ENCODE measurements around the gene XYLT2. TPM values are rescaled to one million over a fixed set of nuclear protein-coding genes. Genes with fewer than 3 reads are reported as not detected.

The XYLT2 gene
- total and polyA plus RNA-seq, 2 experiments from 2014 or later = 18.3 to 26.8 TPM

DNA sequence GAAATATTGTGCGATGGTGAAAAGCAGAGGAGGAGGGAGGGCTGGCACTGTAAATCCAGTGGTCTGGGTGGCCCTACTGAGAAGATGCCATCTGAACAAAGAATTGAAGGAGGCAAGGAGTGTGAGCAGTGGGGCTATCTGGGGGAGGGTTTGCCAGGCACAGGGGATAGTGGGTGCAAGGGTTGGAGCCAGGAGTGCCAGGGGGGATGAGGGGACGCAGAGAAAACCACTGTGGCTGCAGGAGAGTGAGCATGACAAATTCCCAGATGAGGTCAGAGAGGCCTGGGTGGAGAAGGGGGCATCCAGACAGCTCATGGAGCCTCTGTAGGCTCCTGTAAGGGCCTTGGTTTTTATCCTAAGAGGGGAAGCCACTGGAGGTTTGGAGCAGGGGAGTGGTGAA, 4.8 kb downstream of the XYLT2 start:
- no peak for TF ChIP-seq EZH2 (IDR thresholded peaks at IDR 0.05; ENCODE audit: borderline replicate concordance)
- no peak for TF ChIP-seq EZH2phosphoT487 (IDR thresholded peaks at IDR 0.05; ENCODE audit: low read depth, severe bottlenecking, unreplicated experiment)
- TF ChIP-seq, protein P1, sequence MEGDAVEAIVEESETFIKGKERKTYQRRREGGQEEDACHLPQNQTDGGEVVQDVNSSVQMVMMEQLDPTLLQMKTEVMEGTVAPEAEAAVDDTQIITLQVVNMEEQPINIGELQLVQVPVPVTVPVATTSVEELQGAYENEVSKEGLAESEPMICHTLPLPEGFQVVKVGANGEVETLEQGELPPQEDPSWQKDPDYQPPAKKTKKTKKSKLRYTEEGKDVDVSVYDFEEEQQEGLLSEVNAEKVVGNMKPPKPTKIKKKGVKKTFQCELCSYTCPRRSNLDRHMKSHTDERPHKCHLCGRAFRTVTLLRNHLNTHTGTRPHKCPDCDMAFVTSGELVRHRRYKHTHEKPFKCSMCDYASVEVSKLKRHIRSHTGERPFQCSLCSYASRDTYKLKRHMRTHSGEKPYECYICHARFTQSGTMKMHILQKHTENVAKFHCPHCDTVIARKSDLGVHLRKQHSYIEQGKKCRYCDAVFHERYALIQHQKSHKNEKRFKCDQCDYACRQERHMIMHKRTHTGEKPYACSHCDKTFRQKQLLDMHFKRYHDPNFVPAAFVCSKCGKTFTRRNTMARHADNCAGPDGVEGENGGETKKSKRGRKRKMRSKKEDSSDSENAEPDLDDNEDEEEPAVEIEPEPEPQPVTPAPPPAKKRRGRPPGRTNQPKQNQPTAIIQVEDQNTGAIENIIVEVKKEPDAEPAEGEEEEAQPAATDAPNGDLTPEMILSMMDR (IDR thresholded peaks at IDR 0.05; ENCODE audit: poor library complexity) = no peak
- no peaks in the 10 kb centered on the region for H3K9me2 ChIP-seq (replicated peaks; ENCODE audit: insufficient read depth)
- no peak overlapping the region for H3K4me2 ChIP-seq
- no peak overlapping the region for H3K4me3 ChIP-seq
- no peaks in the 10 kb centered on the region for H3K9me3 ChIP-seq (ENCODE audit: low read depth)
- WGBS (ENCODE audit: low lambda C conversion rate, missing lambda C conversion rate) = 100% methylated on average over 2 of the region's 2 CpGs
- no peak overlapping the region for H3K27ac ChIP-seq
- H3K79me2 ChIP-seq = peaks cover 37% of the 10 kb centered on the region
- H4K20me1 ChIP-seq (ENCODE audit: insufficient read depth, poor library complexity, severe bottlenecking) = no peaks in the 10 kb centered on the region
- no peak for DNase-seq (ENCODE audit: low spot score)
- peaks cover 14% of the 10 kb centered on the region for H3K4me1 ChIP-seq (ENCODE audit: insufficient read depth)
- no peaks in the 10 kb centered on the region for H3K36me3 ChIP-seq (replicated peaks; ENCODE audit: insufficient read depth, low read depth)
- no peak overlapping the region for H2AFZ ChIP-seq
- H3K27me3 ChIP-seq = no peaks in the 10 kb centered on the region

DNA sequence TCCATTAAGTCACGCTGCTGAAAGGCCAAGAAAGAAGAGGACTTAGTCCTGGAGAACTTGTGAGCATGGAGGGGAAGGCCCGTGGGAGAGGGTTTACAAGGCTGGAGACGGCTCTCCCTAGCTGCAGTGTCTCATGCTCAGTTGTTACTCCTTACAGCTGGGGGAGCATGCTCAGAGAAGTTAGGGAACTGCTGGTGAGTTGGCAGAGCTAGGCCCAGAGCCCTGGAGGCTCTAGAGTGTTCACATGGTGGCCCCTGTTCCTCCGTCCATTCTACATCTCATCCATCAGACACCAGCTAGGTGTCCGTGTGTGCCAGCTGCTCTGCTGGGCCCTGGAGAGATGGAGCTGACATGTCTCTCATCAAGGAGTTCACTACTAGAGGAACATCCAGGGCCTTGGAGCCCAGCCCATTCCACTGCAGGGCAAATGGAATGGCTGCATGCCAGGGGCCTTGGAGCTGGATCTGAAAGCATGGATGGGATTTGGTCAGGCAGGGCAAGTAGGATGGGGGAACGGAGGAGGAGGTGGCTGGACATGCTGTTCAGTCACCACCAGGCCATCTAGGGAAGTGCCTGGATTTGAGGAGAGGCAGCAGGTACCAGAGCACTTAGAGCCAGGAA, 6.3 kb downstream of the XYLT2 start:
- Histone ChIP-seq H3K27me3 (no peaks in the 10 kb centered on the region), H3K4me2 (no peak overlapping the region), H2AFZ (no peak overlapping the region), H3K9me3 (ENCODE audit: low read depth) (no peaks in the 10 kb centered on the region), H3K36me3 (replicated peaks; ENCODE audit: insufficient read depth, low read depth) (no peaks in the 10 kb centered on the region), H3K79me2 (peaks cover 28% of the 10 kb centered on the region), H3K9me2 (replicated peaks; ENCODE audit: insufficient read depth) (no peaks in the 10 kb centered on the region), H3K27ac (no peak overlapping the region), H3K4me3 (no peak overlapping the region), H3K4me1 (ENCODE audit: insufficient read depth) (peaks cover 10% of the 10 kb centered on the region), H4K20me1 (ENCODE audit: insufficient read depth, poor library complexity, severe bottlenecking) (no peaks in the 10 kb centered on the region)
- TF ChIP-seq EZH2phosphoT487 (IDR thresholded peaks at IDR 0.05; ENCODE audit: low read depth, severe bottlenecking, unreplicated experiment) (no peak), EZH2 (IDR thresholded peaks at IDR 0.05; ENCODE audit: borderline replicate concordance) (no peak)
- TF ChIP-seq, protein P1 (IDR thresholded peaks at IDR 0.05; ENCODE audit: poor library complexity) = no peak
- DNase-seq (ENCODE audit: low spot score) = peak; percentile 3
- WGBS (ENCODE audit: low lambda C conversion rate, missing lambda C conversion rate) = 94% methylated on average over 6 of the region's 6 CpGs

DNA sequence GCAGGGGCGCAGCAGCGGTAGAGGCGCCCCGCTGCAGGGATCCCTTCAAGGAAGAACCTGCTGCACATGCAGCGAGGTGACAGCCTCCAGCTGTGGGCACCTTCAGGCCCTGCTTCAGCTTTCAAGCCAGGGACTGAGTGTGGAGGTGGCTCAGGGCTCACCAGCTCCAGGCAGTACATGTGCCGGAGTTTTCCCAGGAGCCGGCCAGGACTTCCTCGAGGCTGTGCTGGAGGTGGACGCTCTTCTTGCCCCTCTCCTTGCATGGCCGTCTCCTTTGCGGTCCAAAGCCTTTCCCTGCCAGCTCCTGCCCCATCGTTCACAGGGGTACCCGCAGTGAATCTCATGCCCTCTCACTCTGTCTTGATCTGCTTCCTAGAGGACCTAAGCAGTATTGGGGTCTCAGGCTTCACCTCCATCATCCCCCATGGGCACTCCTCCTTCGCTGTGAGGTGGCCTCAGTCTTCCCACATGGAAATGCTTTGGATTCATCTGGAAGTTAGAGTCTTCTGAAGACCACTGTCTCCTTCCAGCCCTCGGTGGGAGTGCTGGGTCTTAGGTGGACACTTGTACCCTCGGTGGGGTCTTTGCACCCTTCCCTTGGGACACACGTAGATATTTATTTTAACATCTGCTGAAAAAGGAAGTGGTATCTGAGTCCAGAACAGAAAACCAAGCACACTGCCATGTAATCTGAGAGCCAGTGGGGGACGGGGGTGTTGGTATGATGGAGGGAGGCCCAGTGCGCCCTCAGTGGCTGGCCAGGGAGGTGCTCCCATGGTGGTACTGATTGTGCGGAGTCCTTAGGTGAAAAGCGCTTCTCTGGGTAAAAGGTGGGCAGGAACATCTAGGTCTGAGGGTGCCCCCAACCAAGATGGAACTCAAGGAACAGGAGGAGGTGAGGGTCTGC, 7.0 kb downstream of the XYLT2 start:
- peaks cover 4% of the 10 kb centered on the region for H3K4me1 ChIP-seq (ENCODE audit: insufficient read depth)
- peaks cover 21% of the 10 kb centered on the region for H3K79me2 ChIP-seq
- DNase-seq (ENCODE audit: low spot score) = peak; percentile 2
- no peaks in the 10 kb centered on the region for H4K20me1 ChIP-seq (ENCODE audit: insufficient read depth, poor library complexity, severe bottlenecking)
- H2AFZ ChIP-seq = no peak overlapping the region
- 92% methylated on average over 21 of the region's 21 CpGs for WGBS (ENCODE audit: low lambda C conversion rate, missing lambda C conversion rate)
- no peaks in the 10 kb centered on the region for H3K27me3 ChIP-seq
- no peak overlapping the region for H3K4me2 ChIP-seq
- no peak overlapping the region for H3K27ac ChIP-seq
- H3K36me3 ChIP-seq (replicated peaks; ENCODE audit: insufficient read depth, low read depth) = no peaks in the 10 kb centered on the region
- no peaks in the 10 kb centered on the region for H3K9me2 ChIP-seq (replicated peaks; ENCODE audit: insufficient read depth)
- H3K4me3 ChIP-seq = no peak overlapping the region
- TF ChIP-seq EZH2 (IDR thresholded peaks at IDR 0.05; ENCODE audit: borderline replicate concordance) (no peak), EZH2phosphoT487 (IDR thresholded peaks at IDR 0.05; ENCODE audit: low read depth, severe bottlenecking, unreplicated experiment) (no peak)
- TF ChIP-seq, protein P1 (IDR thresholded peaks at IDR 0.05; ENCODE audit: poor library complexity) = no peak
- H3K9me3 ChIP-seq (ENCODE audit: low read depth) = no peaks in the 10 kb centered on the region
